ENCODE data around the gene P2RX3. TPM values are rescaled to one million over a fixed set of nuclear protein-coding genes. Genes with fewer than 3 reads are reported as not detected.

P2RX3 gene
- total RNA-seq, 2 experiments from 2014 or later, result not detected

- Mint-ChIP-seq H3K27ac (no peak overlapping the region), H3K4me3 (no peak overlapping the region), H3K9me3 (no peaks in the 10 kb centered on the region), H3K27me3 (peaks cover 5% of the 10 kb centered on the region), H3K4me1 (peaks cover 13% of the 10 kb centered on the region), H3K36me3 (no peaks in the 10 kb centered on the region)
- no peak for DNase-seq
- ATAC-seq (ENCODE audit: low read depth), result no peak
- POLR2A ChIA-PET, result no interaction called here
These were observed 2.0 kb downstream of the P2RX3 start for GRCh38 chr11:57340039-57340615.

GRCh38 chr11:57341250-57341808, 3.2 kb downstream of the P2RX3 start:
- Mint-ChIP-seq H3K4me1 (peaks cover 11% of the 10 kb centered on the region), H3K27me3 (peaks cover 5% of the 10 kb centered on the region), H3K27ac (no peak overlapping the region), H3K4me3 (no peak overlapping the region), H3K36me3 (no peaks in the 10 kb centered on the region), H3K9me3 (no peaks in the 10 kb centered on the region)
- DNase-seq (no peak), ATAC-seq (ENCODE audit: low read depth) (no peak)
- POLR2A ChIA-PET, result no interaction called here

- DNase-seq (no peak), ATAC-seq (ENCODE audit: low read depth) (no peak)
- Mint-ChIP-seq H3K27ac (no peak overlapping the region), H3K4me3 (no peak overlapping the region), H3K9me3 (no peaks in the 10 kb centered on the region), H3K4me1 (peaks cover 8% of the 10 kb centered on the region), H3K27me3 (peaks cover 5% of the 10 kb centered on the region), H3K36me3 (no peaks in the 10 kb centered on the region)
- POLR2A ChIA-PET, result no interaction called here
These were observed 4.5 kb downstream of the P2RX3 start for GRCh38 chr11:57342702-57343101.

GRCh38 chr11:57343825-57344224, 5.7 kb downstream of the P2RX3 start:
- ATAC-seq (ENCODE audit: low read depth), result no peak
- Mint-ChIP-seq H3K27ac (no peak overlapping the region), H3K4me3 (no peak overlapping the region), H3K27me3 (peaks cover 5% of the 10 kb centered on the region), H3K4me1 (peaks cover 8% of the 10 kb centered on the region), H3K9me3 (no peaks in the 10 kb centered on the region), H3K36me3 (no peaks in the 10 kb centered on the region)
- POLR2A ChIA-PET, result interaction anchor here (1.0 kb wide), 1 partner anchor 19 kb away, joined by 3 read pairs; the partner anchor contains the start of gene TNKS1BP1
- DNase-seq, result no peak

- no peak overlapping the region for H3K4me3 Mint-ChIP-seq
- H3K36me3 Mint-ChIP-seq, result no peaks in the 10 kb centered on the region
- DNase-seq (no peak), ATAC-seq (ENCODE audit: low read depth) (no peak)
- H3K9me3 Mint-ChIP-seq, result no peaks in the 10 kb centered on the region
- POLR2A ChIA-PET, result no interaction called here
- peaks cover 8% of the 10 kb centered on the region for H3K4me1 Mint-ChIP-seq
- H3K27me3 Mint-ChIP-seq, result peaks cover 3% of the 10 kb centered on the region
- no peak overlapping the region for H3K27ac Mint-ChIP-seq
These were observed 6.7 kb downstream of the P2RX3 start for GRCh38 chr11:57344826-57345225.

GRCh38 chr11:57345555-57346211, 7.5 kb downstream of the P2RX3 start:
- no peak overlapping the region for H3K27ac Mint-ChIP-seq
- DNase-seq, result peak; percentile 52
- POLR2A ChIA-PET, result interaction anchor here (0.5 kb wide), 1 partner anchor 102 kb away, joined by 4 read pairs; no protein-coding TSS in a partner anchor
- H3K9me3 Mint-ChIP-seq, result no peaks in the 10 kb centered on the region
- H3K4me1 Mint-ChIP-seq, result peaks cover 4% of the 10 kb centered on the region
- no peaks in the 10 kb centered on the region for H3K36me3 Mint-ChIP-seq
- peaks cover 3% of the 10 kb centered on the region for H3K27me3 Mint-ChIP-seq
- H3K4me3 Mint-ChIP-seq, result no peak overlapping the region
- ATAC-seq (ENCODE audit: low read depth), result peak; percentile 44

- no peak for DNase-seq
- no peak for ATAC-seq (ENCODE audit: low read depth)
- no peaks in the 10 kb centered on the region for H3K36me3 Mint-ChIP-seq
- peaks cover 2% of the 10 kb centered on the region for H3K4me1 Mint-ChIP-seq
- POLR2A ChIA-PET, result no interaction called here
- H3K27ac Mint-ChIP-seq, result no peak overlapping the region
- H3K4me3 Mint-ChIP-seq, result no peak overlapping the region
- H3K27me3 Mint-ChIP-seq, result peaks cover 3% of the 10 kb centered on the region
- H3K9me3 Mint-ChIP-seq, result peaks cover 5% of the 10 kb centered on the region
These were observed 9.2 kb downstream of the P2RX3 start for GRCh38 chr11:57347336-57347735.

- POLR2A ChIA-PET, result no interaction called here
- Mint-ChIP-seq H3K4me1 (peaks cover 2% of the 10 kb centered on the region), H3K4me3 (no peak overlapping the region), H3K36me3 (no peaks in the 10 kb centered on the region), H3K27ac (no peak overlapping the region), H3K27me3 (peaks cover 6% of the 10 kb centered on the region), H3K9me3 (peaks cover 5% of the 10 kb centered on the region)
- DNase-seq (no peak), ATAC-seq (ENCODE audit: low read depth) (no peak)
These were observed 9.9 kb downstream of the P2RX3 start for GRCh38 chr11:57348052-57348451.

- Mint-ChIP-seq H3K36me3 (no peaks in the 10 kb centered on the region), H3K27me3 (peaks cover 6% of the 10 kb centered on the region), H3K4me3 (no peak overlapping the region), H3K27ac (no peak overlapping the region), H3K4me1 (peaks cover 2% of the 10 kb centered on the region), H3K9me3 (peaks cover 5% of the 10 kb centered on the region)
- POLR2A ChIA-PET, result no interaction called here
- ATAC-seq (ENCODE audit: low read depth), result no peak
- no peak for DNase-seq
These were observed 10.6 kb downstream of the P2RX3 start for GRCh38 chr11:57348636-57349313.

- ATAC-seq (ENCODE audit: low read depth) (peak; percentile 58), DNase-seq (peak; percentile 76)
- H3K27me3 Mint-ChIP-seq, result peaks cover 14% of the 10 kb centered on the region
- H3K4me1 Mint-ChIP-seq, result peaks cover 2% of the 10 kb centered on the region
- H3K9me3 Mint-ChIP-seq, result peaks cover 5% of the 10 kb centered on the region
- no peaks in the 10 kb centered on the region for H3K36me3 Mint-ChIP-seq
- H3K27ac Mint-ChIP-seq, result no peak overlapping the region
- POLR2A ChIA-PET, result interaction anchor here (0.6 to 0.7 kb wide), 2 partner anchors 27 to 57 kb away, joined by 3 read pairs; no protein-coding TSS in a partner anchor
- no peak overlapping the region for H3K4me3 Mint-ChIP-seq
These were observed 11.5 kb downstream of the P2RX3 start for GRCh38 chr11:57349491-57350274.

GRCh38 chr11:57353036-57353435, 14.9 kb downstream of the P2RX3 start:
- Mint-ChIP-seq H3K9me3 (peaks cover 5% of the 10 kb centered on the region), H3K36me3 (no peaks in the 10 kb centered on the region), H3K27me3 (peaks cover 14% of the 10 kb centered on the region), H3K4me1 (peaks cover 1% of the 10 kb centered on the region), H3K4me3 (no peak overlapping the region), H3K27ac (no peak overlapping the region)
- ATAC-seq (ENCODE audit: low read depth) (no peak), DNase-seq (no peak)
- POLR2A ChIA-PET, result interaction anchor here (1.5 kb wide), 1 partner anchor 104 kb away, joined by 3 read pairs; no protein-coding TSS in a partner anchor

- no peak overlapping the region for H3K4me3 Mint-ChIP-seq
- peaks cover 14% of the 10 kb centered on the region for H3K27me3 Mint-ChIP-seq
- no peaks in the 10 kb centered on the region for H3K36me3 Mint-ChIP-seq
- POLR2A ChIA-PET, result interaction anchor here (1.5 kb wide), 1 partner anchor 104 kb away, joined by 3 read pairs; no protein-coding TSS in a partner anchor
- DNase-seq (no peak), ATAC-seq (ENCODE audit: low read depth) (no peak)
- no peak overlapping the region for H3K27ac Mint-ChIP-seq
- peaks cover 1% of the 10 kb centered on the region for H3K4me1 Mint-ChIP-seq
- H3K9me3 Mint-ChIP-seq, result peaks cover 5% of the 10 kb centered on the region
These were observed 15.3 kb downstream of the P2RX3 start for GRCh38 chr11:57353446-57353845.

GRCh38 chr11:57353852-57354251, 15.7 kb downstream of the P2RX3 start:
- H3K9me3 Mint-ChIP-seq, result peaks cover 5% of the 10 kb centered on the region
- POLR2A ChIA-PET, result interaction anchor here (1.5 kb wide), 1 partner anchor 104 kb away, joined by 3 read pairs; no protein-coding TSS in a partner anchor
- H3K36me3 Mint-ChIP-seq, result no peaks in the 10 kb centered on the region
- ATAC-seq (ENCODE audit: low read depth), result no peak
- peaks cover 1% of the 10 kb centered on the region for H3K4me1 Mint-ChIP-seq
- peaks cover 14% of the 10 kb centered on the region for H3K27me3 Mint-ChIP-seq
- H3K27ac Mint-ChIP-seq, result no peak overlapping the region
- no peak for DNase-seq
- no peak overlapping the region for H3K4me3 Mint-ChIP-seq
